AG09309 (cell line): ENCODE measurements around the gene ZNF254.

ENCODE experiments used
- DNase-seq: peaks from one replicate; pipeline ENCODE4 v3.0.0-alpha.2; 2010; ENCODE audit warnings: low read depth
- H3K4me3 ChIP-seq: 2 replicates; pipeline ENCODE4 v1.5.1; 2011; ENCODE audit warnings: mild to moderate bottlenecking, low read depth, low read length, moderate library complexity; ENCODE audit not compliant: control insufficient read depth
- CTCF ChIP-seq: IDR thresholded peaks from 2 replicates; pipeline ENCODE4 v1.5.1; 2011; ENCODE audit warnings: mild to moderate bottlenecking, low read depth, low read length, inconsistent platforms; ENCODE audit not compliant: insufficient read depth, control insufficient read depth; ENCODE audit errors: missing control alignments

The ZNF254 gene

DNA sequence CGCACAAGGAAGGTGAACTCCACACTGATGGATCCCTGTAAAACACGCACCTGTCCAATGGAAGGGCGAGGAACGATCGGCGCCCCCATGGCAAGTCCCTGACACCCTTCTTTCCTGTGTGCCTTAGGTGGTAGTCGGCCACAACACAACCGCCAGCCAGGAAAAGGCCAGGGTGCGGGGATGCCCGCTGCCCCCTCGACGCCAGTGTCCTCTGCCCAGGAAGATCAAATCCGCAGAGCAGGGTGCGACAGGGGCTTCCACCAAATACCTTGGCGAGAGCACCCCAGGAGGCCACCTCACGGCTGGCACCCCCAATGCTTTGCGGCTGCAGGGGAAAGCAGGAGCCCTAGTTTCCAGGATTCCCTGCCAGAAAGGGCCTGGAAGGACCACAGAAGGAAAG is 91.2 kb downstream of the ZNF254 start:
- DNase-seq: no peak
- H3K4me3 ChIP-seq: no peak overlapping the region
- no peak for TF ChIP-seq CTCF
